WTC11 (cell line): Measurements from ENCODE around the gene ECI1. TPM values are rescaled to one million over a fixed set of nuclear protein-coding genes. Genes with fewer than 3 reads are reported as not detected.

Source experiments
- ATAC-seq: fragments of 200-7000 bp; cut with Tn5 transposase; 2 replicates; pipeline ENCODE4 v1.10.0; 2021; ENCODE audit warnings: mild to moderate bottlenecking, moderate library complexity
- CTCF ChIA-PET: fragments of 300-600 bp; sonication (Branson Sonifier 250); formaldehyde crosslinking; loops from one replicate; lab custom pipeline; 2021; ENCODE audit warnings: antibody characterized with exemption; lab: Charles Lee
- POLR2A ChIA-PET: fragments of 350-600 bp; sonication (Branson Sonifier 250); formaldehyde crosslinking; loops from one replicate; lab custom pipeline; 2021; ENCODE audit warnings: antibody characterized with exemption; lab: Charles Lee
- DNase-seq: peaks from one replicate; pipeline ENCODE4 v3.0.0; 2021; ENCODE audit warnings: low spot score
- H3K27ac Mint-ChIP-seq: 2 replicates; pipeline ENCODE4 v1.8.0; 2021; ENCODE audit warnings: mixed read lengths
- H3K27me3 Mint-ChIP-seq: 2 replicates; pipeline ENCODE4 v1.8.0; 2021; ENCODE audit warnings: low read depth, mild to moderate bottlenecking, moderate library complexity, mixed read lengths
- H3K36me3 Mint-ChIP-seq: 2 replicates; pipeline ENCODE4 v1.8.0; 2021; ENCODE audit warnings: mixed read lengths
- H3K4me1 Mint-ChIP-seq: 2 replicates; pipeline ENCODE4 v1.8.0; 2022; ENCODE audit warnings: mixed read lengths
- H3K4me3 Mint-ChIP-seq: 2 replicates; pipeline ENCODE4 v1.8.0; 2021; ENCODE audit warnings: mild to moderate bottlenecking, moderate library complexity, mixed read lengths
- H3K9me3 Mint-ChIP-seq: 2 replicates; pipeline ENCODE4 v1.8.0; 2021; ENCODE audit warnings: mixed read lengths
- AR ChIP-seq: fragments of 250-450 bp; sonication (Bioruptor Pico); IDR thresholded peaks from 2 replicates; pipeline ENCODE4 v1.9.0; 2021; ENCODE audit warnings: mild to moderate bottlenecking
- CDX4 ChIP-seq: fragments of 250-450 bp; sonication (Bioruptor Pico); IDR thresholded peaks from 2 replicates; pipeline ENCODE4 v1.9.0; 2021; ENCODE audit warnings: moderate library complexity, mild to moderate bottlenecking, inconsistent platforms, borderline replicate concordance
- ERG ChIP-seq: fragments of 250-450 bp; sonication (Bioruptor Pico); IDR thresholded peaks from 2 replicates; pipeline ENCODE4 v1.8.0; 2021; ENCODE audit warnings: mild to moderate bottlenecking
- GTF2I ChIP-seq: fragments of 250-450 bp; sonication (Bioruptor Pico); conservative IDR thresholded peaks from 2 replicates; pipeline ENCODE4 v1.4.0; 2021; ENCODE audit warnings: mild to moderate bottlenecking
- HMGA2 ChIP-seq: fragments of 250-450 bp; sonication (Bioruptor Pico); IDR thresholded peaks from 2 replicates; pipeline ENCODE4 v1.4.0; 2021; ENCODE audit warnings: mild to moderate bottlenecking, moderate library complexity
- IRF2 ChIP-seq: sonication (generic); formaldehyde crosslinking; IDR thresholded peaks from 2 replicates; pipeline ENCODE4 v1.8.0; 2022; ENCODE audit warnings: low read depth, missing genetic modification reagents, borderline replicate concordance
- JAZF1 ChIP-seq: fragments of 250-450 bp; sonication (Bioruptor Pico); IDR thresholded peaks from 2 replicates; pipeline ENCODE4 v1.9.0; 2021; ENCODE audit warnings: moderate library complexity, mild to moderate bottlenecking, inconsistent platforms
- JUN ChIP-seq: sonication (generic); formaldehyde crosslinking; IDR thresholded peaks from 2 replicates; pipeline ENCODE4 v1.8.0; 2023; ENCODE audit warnings: mild to moderate bottlenecking, missing genetic modification reagents
- MAX ChIP-seq: sonication (generic); formaldehyde crosslinking; IDR thresholded peaks from 2 replicates; pipeline ENCODE4 v1.8.0; 2022; ENCODE audit warnings: mild to moderate bottlenecking, missing genetic modification reagents
- PREB ChIP-seq: sonication (generic); formaldehyde crosslinking; IDR thresholded peaks from 2 replicates; pipeline ENCODE4 v1.8.1; 2022; ENCODE audit warnings: mild to moderate bottlenecking, missing genetic modification reagents, moderate library complexity, borderline replicate concordance
- RELA ChIP-seq: sonication (generic); formaldehyde crosslinking; IDR thresholded peaks from 2 replicates; pipeline ENCODE4 v1.8.1; 2022; ENCODE audit warnings: missing genetic modification reagents, mild to moderate bottlenecking, borderline replicate concordance
- TCF7 ChIP-seq: sonication (generic); formaldehyde crosslinking; IDR thresholded peaks from 2 replicates; pipeline ENCODE4 v1.8.0; 2022; ENCODE audit warnings: mild to moderate bottlenecking, low read depth, missing genetic modification reagents, moderate library complexity
- USF1 ChIP-seq: sonication (generic); formaldehyde crosslinking; IDR thresholded peaks from 2 replicates; pipeline ENCODE4 v1.8.0; 2022; ENCODE audit warnings: mild to moderate bottlenecking, missing genetic modification reagents
- USF2 ChIP-seq: sonication (generic); formaldehyde crosslinking; IDR thresholded peaks from 2 replicates; pipeline ENCODE4 v1.8.1; 2023; ENCODE audit warnings: mild to moderate bottlenecking, missing genetic modification reagents, moderate library complexity
- ZMAT4 ChIP-seq: fragments of 250-450 bp; sonication (Bioruptor Pico); IDR thresholded peaks from 2 replicates; pipeline ENCODE4 v1.9.0; 2021; ENCODE audit warnings: mild to moderate bottlenecking
- ZNF121 ChIP-seq: sonication (generic); formaldehyde crosslinking; IDR thresholded peaks from 2 replicates; pipeline ENCODE4 v1.8.0; 2023; ENCODE audit warnings: missing genetic modification reagents
- total RNA-seq: library from RNA; stranded (reverse); gene quantifications from 3 replicates; pipeline ENCODE4 v1.2.3, GENCODE V29; 2021

ECI1 gene
- total RNA-seq, 1 experiment from 2014 or later: 100 TPM

- CTCF ChIA-PET: interaction anchor here (0.7 kb wide), 1 partner anchor 62 kb away, joined by 3 read pairs; no protein-coding TSS in a partner anchor
- Mint-ChIP-seq H3K4me1 (peaks cover 9% of the 10 kb centered on the region), H3K9me3 (no peaks in the 10 kb centered on the region), H3K4me3 (no peak overlapping the region), H3K27me3 (no peaks in the 10 kb centered on the region), H3K27ac (0 out of 2 replicates have a peak overlapping the region, but pooled peaks have one; percentile 11), H3K36me3 (peaks cover 82% of the 10 kb centered on the region)
- no peak for DNase-seq
- no peak for ATAC-seq
- POLR2A ChIA-PET: no interaction called here
- TF ChIP-seq USF2 (CRISPR knock-in tag) (no peak), USF1 (no peak), JAZF1 (CRISPR knock-in tag) (no peak), RELA (CRISPR knock-in tag) (no peak), JUN (CRISPR knock-in tag) (no peak), GTF2I (no peak), ZMAT4 (no peak)
These were observed 5.2 kb upstream of the ECI1 start for GRCh38 chr16:2256531-2257140.

GRCh38 chr16:2253293-2253692 lies 1.9 kb upstream of the ECI1 start:
- peak overlapping the region; percentile 81 for H3K27ac Mint-ChIP-seq

GRCh38 chr16:2252806-2253148 lies 1.4 kb upstream of the ECI1 start:
- CTCF ChIA-PET: interaction anchor here (1.2 to 3.8 kb wide), 6 partner anchors 11 to 248 kb away, joined by 5 to 62 read pairs (median 16); partner anchors contain the start of gene CASKIN1
- no peak overlapping the region for H3K4me3 Mint-ChIP-seq
- peaks cover 9% of the 10 kb centered on the region for H3K4me1 Mint-ChIP-seq
- ATAC-seq (no peak), DNase-seq (no peak)
- TF ChIP-seq AR (CRISPR knock-in tag): no peak
- TF ChIP-seq ERG: no peak
- no peak for TF ChIP-seq PREB (CRISPR knock-in tag)
- no peak for TF ChIP-seq TCF7 (CRISPR knock-in tag)
- no peak for TF ChIP-seq MAX (CRISPR knock-in tag)
- POLR2A ChIA-PET: interaction anchor here (1.5 to 4.7 kb wide), 4 partner anchors 10 to 97 kb away, joined by 7 to 28 read pairs (median 10); partner anchors contain the start of genes DNASE1L2 and TRAF7
- peak overlapping the region; percentile 81 for H3K27ac Mint-ChIP-seq
- H3K9me3 Mint-ChIP-seq: no peaks in the 10 kb centered on the region
- no peaks in the 10 kb centered on the region for H3K27me3 Mint-ChIP-seq
- peaks cover 46% of the 10 kb centered on the region for H3K36me3 Mint-ChIP-seq

More at GRCh38 chr16:2253293-2253692, 1.9 kb upstream of the ECI1 start:
- TF ChIP-seq IRF2 (no peak), CDX4 (CRISPR knock-in tag) (no peak), HMGA2 (CRISPR knock-in tag) (no peak), ZNF121 (CRISPR knock-in tag) (no peak)
- TF ChIP-seq, all 79 proteins: peak for 0
- Mint-ChIP-seq H3K9me3 (no peaks in the 10 kb centered on the region), H3K36me3 (peaks cover 51% of the 10 kb centered on the region), H3K4me1 (peaks cover 9% of the 10 kb centered on the region), H3K27me3 (no peaks in the 10 kb centered on the region), H3K4me3 (no peak overlapping the region)
- POLR2A ChIA-PET: interaction anchor here (0.6 to 4.7 kb wide), 3 partner anchors 10 to 1539 kb away, joined by 3 to 28 read pairs (median 4); partner anchors contain the start of gene DNASE1L2
- DNase-seq: no peak
- ATAC-seq: no peak
- CTCF ChIA-PET: interaction anchor here (2.9 to 3.8 kb wide), 2 partner anchors 58 to 248 kb away, joined by 18 to 62 read pairs; partner anchors contain the start of gene CASKIN1
